T-helper 2 cell (primary cell): Measurements from ENCODE around the gene CDHR5.

Experiments used
- DNase-seq, 5 experiments: peaks; one replicate each; pipeline versions ENCODE4 v3.0.0 to v3.0.0-alpha.2; 2012 to 2022

The CDHR5 gene

GRCh38 chr11:567011-567628 is 57.6 kb downstream of the CDHR5 start:
- DNase-seq = no peak
